Measurements from ENCODE around the gene RSPH1.

The RSPH1 gene

GRCh38 chr21:42522771-42523170 lies 26.7 kb upstream of the RSPH1 start:
- H3K4me3 ChIP-seq (replicated peaks; ENCODE audit: low read depth, low read length): no peak overlapping the region
- no peak for DNase-seq (ENCODE audit: extremely low read depth, low read depth)
- TF ChIP-seq CTCF (IDR thresholded peaks at IDR 0.05; ENCODE audit: low read depth, low read length, missing control alignments): no peak

- H3K4me3 ChIP-seq (replicated peaks; ENCODE audit: low read depth, low read length): no peak overlapping the region
- no peak for TF ChIP-seq CTCF (IDR thresholded peaks at IDR 0.05; ENCODE audit: low read depth, low read length, missing control alignments)
- no peak for DNase-seq (ENCODE audit: extremely low read depth, low read depth)
These were observed 26.2 kb upstream of the RSPH1 start for GRCh38 chr21:42522271-42522670.

GRCh38 chr21:42521805-42522204 lies 25.8 kb upstream of the RSPH1 start:
- TF ChIP-seq CTCF (IDR thresholded peaks at IDR 0.05; ENCODE audit: low read depth, low read length, missing control alignments): no peak
- no peak for DNase-seq (ENCODE audit: extremely low read depth, low read depth)
- no peak overlapping the region for H3K4me3 ChIP-seq (replicated peaks; ENCODE audit: low read depth, low read length)

GRCh38 chr21:42521384-42521783 lies 25.4 kb upstream of the RSPH1 start:
- no peak overlapping the region for H3K4me3 ChIP-seq (replicated peaks; ENCODE audit: low read depth, low read length)
- TF ChIP-seq CTCF (IDR thresholded peaks at IDR 0.05; ENCODE audit: low read depth, low read length, missing control alignments): no peak
- DNase-seq (ENCODE audit: extremely low read depth, low read depth): no peak

- TF ChIP-seq CTCF (IDR thresholded peaks at IDR 0.05; ENCODE audit: low read depth, low read length, missing control alignments): peak; percentile 19
- no peak for DNase-seq (ENCODE audit: extremely low read depth, low read depth)
- H3K4me3 ChIP-seq (replicated peaks; ENCODE audit: low read depth, low read length): no peak overlapping the region
These were observed 24.7 kb upstream of the RSPH1 start for GRCh38 chr21:42520628-42521253.

- no peak for TF ChIP-seq CTCF (IDR thresholded peaks at IDR 0.05; ENCODE audit: low read depth, low read length, missing control alignments)
- H3K4me3 ChIP-seq (replicated peaks; ENCODE audit: low read depth, low read length): no peak overlapping the region
- no peak for DNase-seq (ENCODE audit: extremely low read depth, low read depth)
These were observed 22.6 kb upstream of the RSPH1 start for GRCh38 chr21:42518626-42519025.

GRCh38 chr21:42518215-42518614 lies 22.2 kb upstream of the RSPH1 start:
- DNase-seq (ENCODE audit: extremely low read depth, low read depth): no peak
- no peak for TF ChIP-seq CTCF (IDR thresholded peaks at IDR 0.05; ENCODE audit: low read depth, low read length, missing control alignments)
- H3K4me3 ChIP-seq (replicated peaks; ENCODE audit: low read depth, low read length): no peak overlapping the region

All from HFF-Myc (cell line).